ENCODE results near the gene GBX1.

GBX1 gene

DNA sequence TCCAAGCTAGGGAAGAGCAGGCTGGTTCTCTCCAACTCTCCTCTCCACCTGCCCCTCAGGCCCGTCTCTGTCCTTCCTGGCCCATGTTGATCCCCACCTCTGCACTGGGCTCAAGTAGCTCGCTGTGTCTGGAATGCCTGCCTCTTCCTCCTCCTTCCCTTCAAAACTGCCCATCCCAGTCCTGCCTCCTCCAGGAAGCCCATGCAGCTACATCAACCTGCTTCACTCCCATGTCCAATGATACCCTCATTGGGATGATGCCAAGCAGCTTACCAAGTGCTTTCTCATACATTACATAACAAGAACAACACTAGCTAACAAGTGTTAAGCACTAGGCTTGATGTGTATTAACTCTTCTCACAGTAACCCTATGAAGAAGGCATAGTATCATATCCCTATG lies 11.3 kb upstream of the GBX1 start:
- TF ChIP-seq, protein P1, sequence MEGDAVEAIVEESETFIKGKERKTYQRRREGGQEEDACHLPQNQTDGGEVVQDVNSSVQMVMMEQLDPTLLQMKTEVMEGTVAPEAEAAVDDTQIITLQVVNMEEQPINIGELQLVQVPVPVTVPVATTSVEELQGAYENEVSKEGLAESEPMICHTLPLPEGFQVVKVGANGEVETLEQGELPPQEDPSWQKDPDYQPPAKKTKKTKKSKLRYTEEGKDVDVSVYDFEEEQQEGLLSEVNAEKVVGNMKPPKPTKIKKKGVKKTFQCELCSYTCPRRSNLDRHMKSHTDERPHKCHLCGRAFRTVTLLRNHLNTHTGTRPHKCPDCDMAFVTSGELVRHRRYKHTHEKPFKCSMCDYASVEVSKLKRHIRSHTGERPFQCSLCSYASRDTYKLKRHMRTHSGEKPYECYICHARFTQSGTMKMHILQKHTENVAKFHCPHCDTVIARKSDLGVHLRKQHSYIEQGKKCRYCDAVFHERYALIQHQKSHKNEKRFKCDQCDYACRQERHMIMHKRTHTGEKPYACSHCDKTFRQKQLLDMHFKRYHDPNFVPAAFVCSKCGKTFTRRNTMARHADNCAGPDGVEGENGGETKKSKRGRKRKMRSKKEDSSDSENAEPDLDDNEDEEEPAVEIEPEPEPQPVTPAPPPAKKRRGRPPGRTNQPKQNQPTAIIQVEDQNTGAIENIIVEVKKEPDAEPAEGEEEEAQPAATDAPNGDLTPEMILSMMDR (IDR thresholded peaks at IDR 0.05; ENCODE audit: low read length, missing control alignments): no peak
- no peak overlapping the region for H3K4me3 ChIP-seq (replicated peaks; ENCODE audit: low read depth, low read length)
- DNase-seq (ENCODE audit: low read depth): no peak

DNA sequence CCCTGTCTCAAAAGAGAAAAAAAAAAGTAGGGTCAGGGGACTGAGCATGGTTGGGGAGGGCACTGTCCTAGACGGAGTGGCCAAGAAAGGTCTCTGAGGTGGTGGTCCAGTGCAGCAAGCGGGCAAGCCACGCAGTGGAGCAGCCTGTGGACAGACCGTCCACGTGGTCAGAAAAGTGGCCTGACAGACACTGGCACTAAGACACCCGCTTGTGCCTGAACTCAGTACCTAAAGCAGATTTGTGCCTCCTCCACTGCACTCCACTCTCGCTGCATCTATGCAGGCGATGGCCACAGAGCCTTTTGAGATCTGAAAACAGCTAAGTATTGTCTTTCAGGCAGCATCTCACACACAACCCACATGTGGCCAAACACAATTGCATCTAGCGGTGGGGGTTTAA lies 10.7 kb upstream of the GBX1 start:
- DNase-seq (ENCODE audit: low read depth): no peak
- no peak overlapping the region for H3K4me3 ChIP-seq (replicated peaks; ENCODE audit: low read depth, low read length)
- TF ChIP-seq, protein P1 (IDR thresholded peaks at IDR 0.05; ENCODE audit: low read length, missing control alignments): no peak

DNA sequence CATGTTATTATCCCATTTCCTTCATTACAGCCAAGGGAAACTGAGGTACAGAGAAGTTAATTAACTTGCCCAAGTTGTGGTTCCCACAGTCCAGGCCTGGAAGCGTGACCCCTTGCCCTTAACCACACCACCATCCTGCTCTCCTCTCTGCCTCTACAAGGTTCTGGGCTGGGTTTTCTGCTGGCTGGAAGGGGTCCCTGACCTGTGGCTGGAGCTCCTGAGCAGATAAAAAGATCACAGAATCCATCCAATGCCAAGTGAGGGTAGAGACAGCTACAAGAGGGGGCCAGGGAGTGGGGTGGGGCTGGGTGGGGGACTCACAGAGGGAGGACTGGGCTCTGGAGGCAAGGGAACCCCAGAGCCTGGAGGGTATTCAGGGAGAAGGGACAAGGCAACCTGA lies 9.8 kb upstream of the GBX1 start:
- TF ChIP-seq, protein P1 (IDR thresholded peaks at IDR 0.05; ENCODE audit: low read length, missing control alignments): no peak
- no peak for DNase-seq (ENCODE audit: low read depth)
- no peak overlapping the region for H3K4me3 ChIP-seq (replicated peaks; ENCODE audit: low read depth, low read length)

DNA sequence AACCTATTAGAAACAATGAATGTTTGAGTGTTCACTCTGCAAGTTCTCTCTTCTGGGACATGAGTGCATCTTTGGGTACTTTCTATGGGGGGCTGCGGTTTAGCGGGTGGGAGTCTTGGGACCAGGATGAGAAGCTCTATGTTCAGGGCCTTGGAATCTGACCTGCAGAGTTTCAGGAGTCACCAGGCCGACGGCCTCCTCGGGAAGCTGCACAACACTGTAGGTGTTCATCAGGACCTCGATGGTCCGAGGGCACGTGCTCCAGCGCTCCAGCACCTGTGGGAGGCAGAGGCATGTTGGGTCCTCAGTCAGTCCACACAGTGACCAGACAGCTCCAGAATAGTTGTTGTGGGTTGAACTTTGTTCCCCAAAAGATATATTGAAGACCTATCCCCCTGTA lies 8.9 kb upstream of the GBX1 start:
- H3K4me3 ChIP-seq (replicated peaks; ENCODE audit: low read depth, low read length): no peak overlapping the region
- DNase-seq (ENCODE audit: low read depth): no peak
- TF ChIP-seq, protein P1 (IDR thresholded peaks at IDR 0.05; ENCODE audit: low read length, missing control alignments): no peak

DNA sequence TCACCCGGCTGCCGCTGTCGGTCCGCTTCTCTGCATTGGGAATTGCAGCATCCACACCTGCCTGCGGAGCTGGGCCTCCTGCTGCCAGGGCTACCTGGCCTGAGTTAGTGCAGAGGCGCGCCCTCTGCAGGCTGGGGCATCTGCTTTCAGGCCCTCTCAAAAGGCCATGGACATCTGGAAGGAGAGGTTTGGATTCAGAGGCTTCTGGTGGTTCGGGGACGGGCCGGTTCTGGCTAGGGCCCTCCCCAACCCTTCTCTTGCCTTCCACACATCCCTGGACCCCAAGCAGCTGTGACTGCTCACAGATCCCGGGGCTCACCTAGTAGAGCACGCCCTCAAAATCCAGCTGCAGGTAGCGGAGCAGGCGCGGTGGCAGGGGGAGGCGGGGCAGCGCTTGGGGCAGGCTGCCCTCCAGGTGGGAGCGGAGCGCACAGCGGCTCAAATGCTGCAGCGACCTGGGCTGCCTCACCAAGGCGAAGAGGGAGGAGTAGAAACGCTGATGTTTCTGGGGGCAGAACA lies 8.4 kb upstream of the GBX1 start:
- no peak overlapping the region for H3K4me3 ChIP-seq (replicated peaks; ENCODE audit: low read depth, low read length)
- TF ChIP-seq, protein P1 (IDR thresholded peaks at IDR 0.05; ENCODE audit: low read length, missing control alignments): no peak
- DNase-seq (ENCODE audit: low read depth): no peak

DNA sequence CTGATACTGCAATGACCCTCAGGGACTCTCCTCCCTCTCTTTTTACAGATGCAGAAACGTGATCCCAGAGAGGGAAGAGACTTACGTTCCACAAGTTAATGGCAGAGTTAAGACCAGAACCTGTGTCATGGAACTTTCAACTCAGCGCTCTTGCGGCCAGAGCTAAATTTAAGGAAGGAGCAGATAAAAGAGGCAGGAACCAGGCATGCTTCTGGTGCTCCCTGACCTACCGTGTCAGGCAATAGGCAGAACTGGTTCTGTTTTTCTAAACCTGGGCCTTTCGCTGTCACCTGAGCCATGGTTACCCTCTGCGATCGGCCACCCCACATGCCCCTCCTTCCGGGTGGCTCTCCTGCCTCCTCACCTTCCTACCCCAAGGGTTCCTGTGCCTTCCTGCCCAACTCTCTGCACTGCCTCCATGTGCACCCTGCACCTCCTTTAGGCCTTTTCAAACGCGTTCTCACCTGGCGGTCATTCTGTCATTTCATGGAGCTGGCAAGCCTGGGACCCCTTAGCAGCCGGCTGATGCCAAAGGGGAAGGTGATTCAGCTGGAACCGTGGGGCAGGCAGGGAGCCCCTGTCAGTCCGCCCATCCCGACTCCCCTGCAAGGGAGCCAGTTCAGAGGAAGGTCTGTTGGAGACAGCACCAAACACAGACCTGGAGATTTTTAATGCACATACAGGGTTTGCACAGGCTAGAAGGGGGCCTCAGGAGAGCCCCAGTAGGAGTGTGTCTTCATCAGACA lies 7.7 kb upstream of the GBX1 start:
- TF ChIP-seq, protein P1 (IDR thresholded peaks at IDR 0.05; ENCODE audit: low read length, missing control alignments): no peak
- H3K4me3 ChIP-seq (replicated peaks; ENCODE audit: low read depth, low read length): no peak overlapping the region

More for the DNA sequence above, 7.7 kb upstream of the GBX1 start:
- DNase-seq (ENCODE audit: low read depth): no peak
